HG02610 (cell line): ENCODE data around the gene ANKRD35.
A peak's percentile ranks its signal among the peaks of the same experiment; 100 is the strongest.
"Not testable (repeated sequence)": the region's sequence is repeated elsewhere in the genome, so short reads cannot be mapped to it uniquely, and the experiment has no call there.

ENCODE experiments used
- ATAC-seq: cut with Tn5 transposase; IDR thresholded peaks from one replicate; pipeline ENCODE4 v1.9.1; 2021; ENCODE audit warnings: mild to moderate bottlenecking, moderate library complexity; ENCODE audit not compliant: unreplicated experiment

ANKRD35 gene, protein sequence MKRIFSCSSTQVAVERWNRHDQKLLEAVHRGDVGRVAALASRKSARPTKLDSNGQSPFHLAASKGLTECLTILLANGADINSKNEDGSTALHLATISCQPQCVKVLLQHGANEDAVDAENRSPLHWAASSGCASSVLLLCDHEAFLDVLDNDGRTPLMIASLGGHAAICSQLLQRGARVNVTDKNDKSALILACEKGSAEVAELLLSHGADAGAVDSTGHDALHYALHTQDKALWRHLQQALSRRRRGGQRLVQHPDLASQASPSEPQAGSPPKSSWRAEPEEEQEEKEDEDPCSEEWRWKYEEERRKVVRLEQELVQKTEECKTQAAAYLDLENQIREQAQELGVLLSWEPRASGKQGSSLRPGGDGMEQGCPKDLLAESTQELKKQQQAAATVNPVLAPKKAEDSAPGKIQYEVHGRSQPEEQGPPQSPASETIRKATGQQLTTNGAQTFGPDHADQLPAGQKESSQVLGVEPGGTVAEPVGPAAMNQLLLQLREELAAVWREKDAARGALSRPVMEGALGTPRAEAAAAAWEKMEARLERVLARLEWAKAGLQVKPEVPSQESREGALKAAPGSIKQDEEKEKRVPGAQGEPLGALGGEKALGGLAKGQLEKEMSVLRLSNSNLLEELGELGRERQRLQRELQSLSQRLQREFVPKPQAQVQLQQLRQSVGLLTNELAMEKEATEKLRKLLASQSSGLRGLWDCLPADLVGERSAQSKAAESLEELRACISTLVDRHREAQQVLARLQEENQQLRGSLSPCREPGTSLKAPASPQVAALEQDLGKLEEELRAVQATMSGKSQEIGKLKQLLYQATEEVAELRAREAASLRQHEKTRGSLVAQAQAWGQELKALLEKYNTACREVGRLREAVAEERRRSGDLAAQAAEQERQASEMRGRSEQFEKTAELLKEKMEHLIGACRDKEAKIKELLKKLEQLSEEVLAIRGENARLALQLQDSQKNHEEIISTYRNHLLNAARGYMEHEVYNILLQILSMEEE

DNA sequence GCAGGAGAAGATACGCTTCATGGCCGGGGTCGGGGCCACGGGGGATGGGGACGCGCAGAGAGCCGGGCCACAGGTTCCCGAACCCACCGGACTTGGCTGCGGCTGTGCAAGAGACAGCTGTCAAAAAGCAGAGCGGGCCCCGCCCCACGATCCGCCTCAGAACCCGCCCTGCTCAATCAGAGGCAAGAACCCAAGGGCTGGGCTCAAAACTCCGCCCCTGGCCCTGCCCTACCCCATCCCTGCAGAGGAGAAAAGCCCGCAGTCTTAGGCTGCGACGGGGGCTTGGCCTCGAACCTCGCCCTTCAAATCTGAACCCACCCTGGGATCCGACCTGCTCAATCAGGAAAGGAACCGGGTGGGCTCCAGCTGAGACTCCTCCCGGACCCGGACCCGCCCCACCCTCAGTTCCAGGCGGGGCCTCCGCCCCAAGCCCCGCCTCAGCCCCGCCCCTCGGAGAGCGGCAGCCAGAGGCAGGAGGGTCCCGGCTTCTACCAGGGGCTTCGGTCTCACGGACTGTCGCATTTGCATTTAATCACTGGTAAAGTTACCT lies at the start of gene ANKRD35:
Gene ANKRD35 (minus strand): TSS at position 129 of the 550 bp plus-strand sequence. CDS start 108 bp downstream, at position 21.
- ATAC-seq = peak; percentile 100

DNA sequence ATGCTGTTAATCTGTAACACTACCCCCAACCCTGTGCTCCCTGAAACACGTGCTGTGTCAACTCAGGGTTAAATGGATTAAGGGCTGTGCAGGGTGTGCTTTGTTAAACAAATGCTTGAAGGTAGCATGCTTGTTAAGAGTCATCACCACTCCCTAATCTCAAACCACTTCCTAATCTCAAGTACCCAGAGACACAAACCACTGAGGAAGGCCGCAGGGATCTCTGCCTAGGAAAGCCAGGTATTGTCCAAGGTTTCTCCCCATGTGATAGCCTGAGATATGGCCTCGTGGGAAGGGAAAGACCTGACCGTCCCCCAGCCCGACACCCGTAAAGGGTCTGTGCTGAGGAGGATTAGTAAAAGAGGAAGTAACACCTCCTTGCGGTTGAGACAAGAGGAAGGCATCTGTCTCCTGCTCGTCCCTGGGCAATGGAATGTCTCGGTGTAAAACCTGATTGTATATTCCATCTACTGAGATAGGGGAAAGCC lies 46.9 kb upstream of the ANKRD35 start:
- not testable (repeated sequence) for ATAC-seq

DNA sequence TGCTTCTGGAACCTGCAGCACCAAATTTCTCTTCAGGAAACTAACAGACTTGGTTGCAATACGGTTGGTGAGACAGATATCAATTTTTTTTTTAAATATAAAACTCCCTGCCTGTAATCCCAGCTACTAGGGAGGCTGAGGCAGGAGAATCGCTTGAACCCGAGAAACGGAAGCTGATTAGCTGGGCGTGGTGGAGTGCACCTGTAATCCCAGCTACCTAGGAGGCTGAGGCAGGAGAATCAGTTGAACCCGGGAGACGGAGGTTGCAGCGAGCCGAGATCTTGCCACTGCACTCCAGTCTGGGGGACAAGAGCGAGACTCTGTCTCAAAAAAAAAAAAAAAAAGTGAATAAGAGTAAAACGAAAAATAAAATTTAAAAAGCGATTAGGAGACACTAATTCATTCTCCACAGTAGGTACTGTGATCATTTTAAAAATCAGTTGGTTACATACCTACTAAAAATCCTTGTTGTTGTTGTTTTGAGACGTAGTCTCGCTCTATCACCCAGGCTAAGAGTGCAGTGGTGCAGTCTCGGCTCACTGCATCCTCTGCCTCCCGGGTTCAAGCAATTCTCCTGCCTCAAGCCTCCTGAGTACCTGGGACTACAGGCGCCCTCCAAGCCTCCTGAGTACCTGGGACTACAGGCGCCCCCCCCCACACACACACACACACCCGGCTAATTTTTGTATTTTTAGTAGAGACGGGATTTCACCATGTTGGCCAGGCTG lies 42.4 kb upstream of the ANKRD35 start:
- no peak for ATAC-seq

DNA sequence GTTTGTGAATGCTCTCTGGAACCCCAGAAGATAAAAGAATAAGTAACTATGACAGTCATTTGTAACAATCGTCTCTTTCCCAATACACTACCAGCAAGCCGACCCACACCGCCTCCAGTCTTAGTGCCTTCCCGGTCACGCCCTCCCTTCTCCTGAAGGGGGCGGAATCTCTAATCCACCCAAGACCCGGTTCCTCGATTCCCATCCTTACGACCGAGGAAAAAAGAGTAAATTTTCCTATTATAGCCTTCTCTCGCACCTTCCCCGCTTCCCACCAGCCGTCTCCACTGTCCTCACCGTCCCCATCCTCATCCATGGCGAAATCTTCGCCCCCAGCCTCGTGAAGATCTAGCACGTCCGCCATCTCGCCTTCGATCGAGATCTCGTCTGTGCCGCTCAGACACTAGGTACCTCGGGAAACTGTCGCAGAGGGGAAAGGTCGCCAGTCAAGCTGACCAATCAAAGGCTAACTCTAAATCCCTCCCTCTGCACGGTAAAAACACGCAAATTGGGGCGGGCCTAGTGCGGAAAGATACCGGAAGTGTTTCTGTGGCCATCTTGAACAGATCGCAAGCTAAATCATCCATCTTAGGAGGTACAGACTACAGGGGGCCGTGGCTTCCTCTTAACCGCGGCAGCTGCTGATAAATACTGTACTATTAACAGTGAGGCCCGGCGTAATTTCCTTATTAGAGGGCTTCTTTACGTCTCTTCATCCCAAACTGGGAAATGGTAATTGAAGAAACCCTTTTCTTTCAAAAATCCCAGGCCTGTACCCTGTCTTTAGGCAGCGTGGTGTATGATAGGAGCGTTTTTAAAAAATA lies 41.6 kb upstream of the ANKRD35 start, which contains the start of gene RBM8A:
Gene RBM8A (minus strand): TSS at position 422 of the 824 bp plus-strand sequence. CDS start 58 bp downstream, at position 364.
- peak; percentile 96 for ATAC-seq

DNA sequence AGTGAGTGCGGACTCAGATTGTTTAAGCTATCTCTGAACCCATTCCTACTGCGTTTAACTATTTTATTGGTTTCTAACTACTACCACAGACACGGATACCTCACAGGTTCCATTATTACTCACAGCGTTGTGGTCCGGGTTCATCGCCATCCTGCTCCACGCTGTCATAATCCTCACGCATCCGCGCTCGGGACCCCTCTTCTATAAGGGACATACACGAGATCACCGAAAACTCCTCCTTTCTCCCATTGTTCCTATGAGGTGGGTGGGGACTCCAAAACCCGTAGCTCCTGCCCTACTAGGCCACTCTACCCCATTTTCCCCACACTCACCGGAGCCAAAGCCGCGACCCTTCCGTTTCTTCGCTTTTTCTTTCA lies 41.0 kb upstream of the ANKRD35 start:
- ATAC-seq = peak; percentile 13

DNA sequence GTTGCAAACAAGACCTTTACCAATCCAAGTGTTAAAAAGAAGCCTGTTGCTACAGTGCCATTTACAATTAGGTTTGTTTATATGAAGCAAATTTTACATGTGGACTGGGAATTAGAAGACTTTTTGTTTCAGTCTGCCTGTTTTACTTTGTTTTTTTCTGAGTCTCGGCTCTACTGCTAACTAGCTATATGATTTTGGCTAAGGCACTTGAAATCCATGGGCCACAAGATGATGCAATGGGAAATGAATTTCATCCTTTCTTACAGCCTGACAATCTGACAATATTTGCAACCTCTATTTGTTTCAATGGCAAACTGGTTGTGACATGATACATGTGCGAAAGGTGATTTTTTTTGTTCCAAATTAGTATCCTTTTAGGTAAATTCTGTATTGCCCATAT lies 36.6 kb upstream of the ANKRD35 start:
- no peak for ATAC-seq

DNA sequence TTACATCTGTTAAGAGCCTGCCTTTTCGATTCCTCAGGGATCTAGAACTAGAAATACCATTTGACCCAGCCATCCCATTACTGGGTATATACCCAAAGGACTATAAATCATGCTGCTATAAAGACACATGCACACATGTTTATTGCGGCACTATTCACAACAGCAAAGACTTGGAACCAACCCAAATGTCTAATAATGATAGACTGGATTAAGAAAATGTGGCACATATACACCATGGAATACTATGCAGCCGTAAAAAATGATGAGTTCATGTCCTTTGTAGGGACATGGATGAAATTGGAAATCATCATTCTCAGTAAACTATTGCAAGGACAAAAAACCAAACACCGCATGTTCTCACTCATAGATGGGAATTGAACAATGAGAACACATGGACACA lies 34.6 kb upstream of the ANKRD35 start:
- ATAC-seq = not testable (repeated sequence)

DNA sequence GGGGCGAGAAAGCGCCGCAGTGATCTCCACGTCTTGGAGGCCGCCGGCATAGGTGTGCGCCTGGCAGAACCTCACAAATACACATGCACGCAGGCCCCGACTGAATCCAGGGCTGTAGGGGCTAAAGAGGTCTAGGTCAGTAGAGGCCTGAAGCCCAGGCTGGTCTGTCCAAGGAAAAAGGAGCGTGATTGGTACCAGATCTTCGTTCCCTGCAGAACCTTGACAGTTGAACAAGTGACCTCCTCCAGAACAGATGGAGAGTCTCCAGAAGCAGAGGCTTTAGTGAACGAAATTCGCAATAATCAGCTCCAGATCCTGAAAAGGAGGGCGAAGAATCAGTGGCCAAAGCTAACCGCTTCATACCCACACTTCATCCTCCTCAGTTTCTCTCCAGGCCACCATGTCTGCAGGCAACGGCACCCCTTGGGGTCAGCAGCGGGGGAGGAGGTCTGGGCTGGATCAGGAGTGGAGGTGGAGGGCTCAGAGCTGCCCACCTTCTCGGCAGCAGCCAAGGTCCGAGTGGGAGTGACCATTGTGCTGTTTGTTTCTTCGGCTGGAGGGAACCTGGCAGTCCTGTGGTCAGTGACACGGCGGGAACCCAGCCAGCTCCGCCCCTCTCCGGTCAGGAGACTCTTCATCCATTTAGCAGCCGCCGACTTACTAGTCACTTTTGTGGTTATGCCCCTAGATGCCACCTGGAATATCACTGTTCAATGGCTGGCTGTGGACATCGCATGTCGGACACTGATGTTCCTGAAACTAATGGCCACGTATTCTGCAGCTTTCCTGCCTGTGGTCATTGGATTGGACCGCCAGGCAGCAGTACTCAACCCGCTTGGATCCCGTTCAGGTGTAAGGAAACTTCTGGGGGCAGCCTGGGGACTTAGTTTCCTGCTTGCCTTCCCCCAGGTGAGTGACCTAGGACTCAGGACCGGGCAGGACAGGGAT lies 33.6 kb upstream of the ANKRD35 start:
- ATAC-seq = peak; percentile 3

DNA sequence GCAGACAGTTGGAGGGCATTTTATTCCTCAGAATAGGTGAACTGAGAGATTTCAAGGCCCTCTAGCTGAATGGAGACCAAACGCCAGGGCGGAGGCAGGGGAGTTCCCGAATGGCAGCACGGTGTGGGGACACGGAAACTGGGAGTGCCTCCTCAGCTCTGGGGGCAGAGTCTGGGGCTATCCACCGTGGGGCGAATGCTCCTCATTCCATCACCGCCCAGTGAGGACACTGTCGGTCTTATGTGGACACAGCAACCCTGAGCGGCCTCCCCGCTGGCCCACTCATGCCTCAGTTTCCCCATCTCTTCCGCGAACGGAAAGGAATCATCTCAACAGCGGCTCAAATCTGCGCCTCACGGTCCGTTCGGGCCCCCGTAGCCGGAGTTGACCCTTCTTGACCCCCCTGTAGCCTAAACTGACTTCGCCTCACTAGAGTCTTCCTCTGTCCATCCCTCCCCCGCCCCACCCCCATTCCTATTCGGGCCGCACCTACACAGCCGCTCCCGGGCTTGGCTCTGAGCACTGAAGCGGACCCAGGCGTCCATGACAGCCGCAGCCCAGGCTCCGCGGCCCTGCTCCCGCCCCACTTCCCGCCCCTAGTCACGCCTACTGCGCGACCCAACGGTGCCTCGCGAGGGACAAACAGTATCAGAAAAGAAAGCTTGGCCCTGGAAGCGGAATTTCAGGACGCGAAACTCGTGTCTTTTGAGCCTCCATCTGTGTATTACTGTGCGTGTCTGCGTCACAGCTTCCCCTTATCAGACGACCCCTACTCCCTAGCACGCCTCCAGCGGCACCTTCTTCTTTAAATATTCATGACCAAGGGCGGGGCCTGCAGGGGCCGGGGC lies 32.7 kb upstream of the ANKRD35 start, which contains the start of gene PEX11B:
Gene PEX11B (minus strand): TSS at position 574 of the 848 bp plus-strand sequence. CDS start 29 bp downstream, at position 545.
- ATAC-seq = peak; percentile 92

DNA sequence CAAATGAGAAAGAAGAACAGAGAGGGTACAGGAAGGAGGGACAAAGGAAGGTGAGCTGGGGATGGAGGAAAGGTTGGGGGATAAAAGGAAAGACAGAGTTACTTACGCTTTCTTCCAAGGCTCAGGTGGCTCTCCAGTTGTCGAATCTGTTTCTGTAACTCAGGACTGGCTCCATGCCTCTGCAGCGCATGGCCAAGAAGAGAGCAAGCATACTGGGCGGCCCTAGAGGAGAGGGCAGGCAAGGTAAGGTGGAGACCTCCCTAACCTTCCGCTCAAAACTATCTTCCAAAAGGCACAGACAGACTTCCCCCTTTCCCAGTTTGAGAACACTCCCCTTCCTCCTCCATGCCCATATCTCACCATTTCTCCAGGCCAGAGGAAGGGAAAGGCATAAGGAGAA lies 31.9 kb upstream of the ANKRD35 start:
- no peak for ATAC-seq

DNA sequence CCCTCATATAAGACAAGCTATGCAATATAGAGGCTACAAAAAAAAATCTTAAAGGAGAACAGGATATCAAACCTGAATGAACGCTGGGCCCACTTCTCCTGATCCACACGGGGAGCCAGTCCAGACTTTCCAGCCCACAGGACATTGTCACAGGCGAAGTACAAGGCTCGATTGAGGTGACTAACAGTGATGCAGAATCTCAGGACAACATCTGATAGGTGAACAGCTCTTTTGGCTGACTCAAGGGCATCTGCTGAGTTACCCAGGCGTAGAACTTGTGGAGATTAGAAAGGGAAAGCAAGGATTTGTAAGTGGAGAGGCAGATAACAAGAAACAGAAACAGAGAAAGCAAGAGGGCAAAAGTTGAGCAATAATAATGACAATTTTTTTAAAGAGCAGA lies 31.1 kb upstream of the ANKRD35 start:
- no peak for ATAC-seq

DNA sequence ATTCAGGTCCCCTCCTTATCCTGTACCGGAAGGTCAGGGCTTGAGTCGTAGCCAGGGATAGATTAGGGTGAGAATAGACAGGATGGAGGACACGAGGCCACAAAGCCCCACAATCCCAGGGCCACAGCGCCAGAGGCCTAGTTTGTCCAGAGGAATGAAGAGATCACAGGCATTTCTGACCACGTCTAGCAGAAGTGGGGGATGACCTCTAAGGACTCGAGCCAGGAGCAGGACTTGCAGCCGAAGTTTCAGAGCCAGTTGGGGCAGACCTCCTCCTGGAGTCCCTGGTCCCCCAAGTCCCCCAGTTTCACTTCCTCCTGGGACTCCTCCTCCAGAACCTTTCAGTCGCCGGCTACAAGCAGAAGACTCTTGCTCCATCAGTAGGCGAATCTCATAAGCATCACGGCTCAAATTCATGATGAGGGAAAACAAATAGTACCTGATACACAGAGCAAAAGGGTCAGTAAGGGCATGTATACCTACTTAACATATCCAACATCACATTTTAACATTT lies 26.5 kb upstream of the ANKRD35 start:
- no peak for ATAC-seq

DNA sequence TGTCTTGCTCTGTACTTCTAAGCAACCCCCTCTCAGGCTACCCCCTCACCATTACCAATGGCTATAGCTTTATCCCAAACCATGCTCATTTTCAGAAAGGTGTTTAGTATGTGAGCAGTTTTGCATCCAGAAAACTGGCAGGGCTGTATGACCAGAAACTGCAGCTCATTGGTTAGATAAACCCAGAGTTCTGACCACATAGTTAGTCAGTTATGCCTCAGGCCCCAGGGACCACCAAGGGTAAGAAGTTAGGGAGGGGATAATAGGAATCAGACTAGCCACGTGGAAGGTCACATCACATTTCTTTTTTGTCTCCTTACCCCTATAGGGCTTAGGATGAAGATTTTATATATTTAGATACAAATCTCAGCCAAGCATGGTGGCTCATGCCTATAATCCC lies 23.0 kb upstream of the ANKRD35 start:
- no peak for ATAC-seq

DNA sequence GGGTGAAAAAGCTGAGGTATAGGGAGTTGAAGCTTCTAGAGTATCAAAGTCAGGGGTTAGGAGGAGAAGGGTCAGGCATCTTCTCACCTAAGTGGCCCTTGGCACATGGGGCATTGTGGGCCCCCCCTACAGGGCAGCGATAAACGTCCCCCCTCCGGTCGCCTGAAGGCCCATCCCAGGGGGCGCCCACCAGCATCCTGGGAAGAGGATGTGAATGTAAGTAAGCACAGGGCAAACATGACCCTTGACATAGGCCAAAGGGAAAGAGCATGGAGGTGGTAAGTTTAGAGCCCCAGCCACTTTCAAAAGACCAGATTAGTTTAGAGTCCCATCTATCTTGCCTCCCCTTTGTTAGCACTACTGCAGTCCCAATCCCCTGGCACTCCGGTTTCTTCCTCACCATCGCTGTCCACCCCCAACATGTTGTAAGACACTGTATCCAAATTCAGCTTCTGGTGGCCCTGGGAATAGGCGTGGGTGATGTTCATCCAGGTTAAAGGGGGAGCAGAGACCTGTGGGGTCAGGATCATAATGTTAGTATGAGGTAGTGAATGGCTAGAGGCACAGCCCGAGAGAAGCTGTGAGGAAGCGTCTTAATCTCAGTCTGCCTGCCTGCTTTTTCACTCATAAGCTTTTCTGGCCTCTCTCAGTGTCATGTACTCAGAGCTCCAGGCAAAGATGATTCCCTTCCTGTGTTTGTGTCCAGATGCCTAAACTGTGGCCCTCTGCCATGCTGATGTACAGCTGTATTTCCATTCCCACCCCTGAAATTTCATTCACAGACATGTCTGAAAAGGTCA lies 21.5 kb upstream of the ANKRD35 start:
- ATAC-seq = no peak

DNA sequence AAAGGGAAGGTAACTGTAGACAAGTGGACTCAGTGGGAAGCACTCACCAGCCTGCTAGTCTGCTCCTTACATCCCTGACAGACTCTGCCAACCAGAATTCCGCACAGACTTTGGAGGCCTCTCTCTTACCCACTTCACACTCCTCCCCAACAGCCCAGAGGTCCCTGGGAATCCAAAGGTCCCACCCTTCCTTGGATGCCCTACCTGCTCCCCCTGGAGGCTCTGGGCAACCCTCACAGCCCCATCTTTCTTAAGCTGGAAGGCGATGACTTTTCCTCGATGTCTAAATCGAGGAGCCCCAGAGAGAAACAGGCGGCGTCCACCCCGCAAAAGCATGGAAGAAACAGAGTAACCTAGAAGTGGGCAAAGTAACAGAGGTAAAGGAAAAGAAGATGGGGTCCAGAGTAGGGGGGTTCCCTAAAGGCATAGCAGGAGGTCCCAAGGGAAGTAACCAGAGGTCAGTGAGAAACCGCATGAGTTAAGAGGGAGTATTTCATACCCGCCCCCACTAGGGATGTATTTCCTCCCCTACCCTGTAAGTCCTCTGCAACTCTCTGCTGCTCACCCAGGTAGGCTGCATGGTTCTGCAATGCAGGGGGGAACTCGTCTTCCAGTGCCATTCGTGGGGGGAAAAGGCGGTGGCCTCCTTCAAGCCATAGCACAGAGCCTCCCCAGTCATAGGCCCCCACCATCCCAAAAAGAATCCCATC lies 15.8 kb upstream of the ANKRD35 start:
- no peak for ATAC-seq

DNA sequence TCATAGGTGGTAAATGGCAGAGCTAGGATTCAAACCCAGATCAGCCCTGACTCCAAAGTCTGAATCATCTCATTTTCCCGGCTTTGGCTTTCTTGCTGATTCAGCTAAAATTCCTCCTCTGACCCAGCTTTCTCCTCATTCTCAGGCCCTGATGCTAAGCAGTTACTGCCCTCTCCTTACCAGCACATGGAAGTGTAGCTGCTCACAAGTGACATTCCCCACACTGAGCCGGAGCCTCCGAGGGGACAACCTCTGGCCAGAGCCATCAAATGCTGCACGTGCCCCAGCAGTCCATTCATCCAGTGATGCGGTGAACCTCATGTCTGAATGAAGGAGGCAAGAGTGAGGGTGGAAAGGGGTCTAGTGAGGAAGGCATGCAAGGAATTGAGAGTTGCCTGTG lies 13.1 kb upstream of the ANKRD35 start:
- no peak for ATAC-seq
